NCI-H510A treated with DMSO at 0.1 percent for 48 hours (cell line): ENCODE measurements around the gene CHL1.

Source experiments
- DNase-seq: peaks from one replicate; lab custom pipeline; 2025; lab: John Stamatoyannopoulos, UW

Gene CHL1, protein sequence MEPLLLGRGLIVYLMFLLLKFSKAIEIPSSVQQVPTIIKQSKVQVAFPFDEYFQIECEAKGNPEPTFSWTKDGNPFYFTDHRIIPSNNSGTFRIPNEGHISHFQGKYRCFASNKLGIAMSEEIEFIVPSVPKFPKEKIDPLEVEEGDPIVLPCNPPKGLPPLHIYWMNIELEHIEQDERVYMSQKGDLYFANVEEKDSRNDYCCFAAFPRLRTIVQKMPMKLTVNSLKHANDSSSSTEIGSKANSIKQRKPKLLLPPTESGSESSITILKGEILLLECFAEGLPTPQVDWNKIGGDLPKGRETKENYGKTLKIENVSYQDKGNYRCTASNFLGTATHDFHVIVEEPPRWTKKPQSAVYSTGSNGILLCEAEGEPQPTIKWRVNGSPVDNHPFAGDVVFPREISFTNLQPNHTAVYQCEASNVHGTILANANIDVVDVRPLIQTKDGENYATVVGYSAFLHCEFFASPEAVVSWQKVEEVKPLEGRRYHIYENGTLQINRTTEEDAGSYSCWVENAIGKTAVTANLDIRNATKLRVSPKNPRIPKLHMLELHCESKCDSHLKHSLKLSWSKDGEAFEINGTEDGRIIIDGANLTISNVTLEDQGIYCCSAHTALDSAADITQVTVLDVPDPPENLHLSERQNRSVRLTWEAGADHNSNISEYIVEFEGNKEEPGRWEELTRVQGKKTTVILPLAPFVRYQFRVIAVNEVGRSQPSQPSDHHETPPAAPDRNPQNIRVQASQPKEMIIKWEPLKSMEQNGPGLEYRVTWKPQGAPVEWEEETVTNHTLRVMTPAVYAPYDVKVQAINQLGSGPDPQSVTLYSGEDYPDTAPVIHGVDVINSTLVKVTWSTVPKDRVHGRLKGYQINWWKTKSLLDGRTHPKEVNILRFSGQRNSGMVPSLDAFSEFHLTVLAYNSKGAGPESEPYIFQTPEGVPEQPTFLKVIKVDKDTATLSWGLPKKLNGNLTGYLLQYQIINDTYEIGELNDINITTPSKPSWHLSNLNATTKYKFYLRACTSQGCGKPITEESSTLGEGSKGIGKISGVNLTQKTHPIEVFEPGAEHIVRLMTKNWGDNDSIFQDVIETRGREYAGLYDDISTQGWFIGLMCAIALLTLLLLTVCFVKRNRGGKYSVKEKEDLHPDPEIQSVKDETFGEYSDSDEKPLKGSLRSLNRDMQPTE (N-terminal part only)

DNA sequence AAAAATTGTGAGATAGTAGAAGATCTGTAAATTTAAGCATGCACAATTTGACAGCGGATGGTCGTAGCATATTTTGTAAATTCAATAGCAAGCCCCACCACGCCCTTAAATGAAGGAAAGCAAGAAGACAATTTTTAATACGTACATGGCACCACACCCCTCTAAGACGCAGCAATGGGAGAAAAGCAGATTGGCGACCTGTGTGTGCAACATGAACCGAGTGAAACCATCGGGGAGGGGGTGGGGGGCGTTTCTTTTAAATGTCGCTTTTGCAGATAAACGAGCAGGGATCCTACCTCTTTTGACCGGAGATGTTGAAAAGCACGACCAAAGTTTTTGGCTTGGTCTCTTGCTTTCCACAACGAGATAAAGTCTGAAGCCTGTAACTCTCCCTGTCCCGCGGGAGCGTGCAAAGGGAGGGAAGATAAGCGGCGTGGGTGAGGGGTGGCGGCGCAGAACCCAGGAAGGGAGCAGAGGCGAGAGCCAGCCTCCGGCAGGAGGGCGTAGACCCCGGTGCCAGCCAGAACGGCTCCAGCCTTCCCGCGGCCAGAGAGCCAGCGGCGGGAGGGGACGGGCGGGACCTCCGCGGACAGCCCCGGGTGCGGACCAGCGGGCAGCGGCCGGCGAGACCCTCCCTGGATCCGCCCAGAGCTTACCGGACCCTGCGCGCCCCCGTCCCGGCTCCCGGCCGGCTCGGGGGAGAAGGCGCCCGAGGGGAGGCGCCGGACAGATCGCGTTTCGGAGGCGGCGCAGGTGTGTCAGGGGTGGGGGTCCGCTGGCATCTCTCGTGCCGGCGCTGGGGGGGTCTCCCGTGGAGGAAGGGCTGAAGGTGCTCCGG lies at the start of gene CHL1:
CHL1 (plus strand) TSS at position 453 of the 838 bp plus-strand sequence. CDS start 123,014 bp downstream, outside the sequence.
- no peak for DNase-seq

DNA sequence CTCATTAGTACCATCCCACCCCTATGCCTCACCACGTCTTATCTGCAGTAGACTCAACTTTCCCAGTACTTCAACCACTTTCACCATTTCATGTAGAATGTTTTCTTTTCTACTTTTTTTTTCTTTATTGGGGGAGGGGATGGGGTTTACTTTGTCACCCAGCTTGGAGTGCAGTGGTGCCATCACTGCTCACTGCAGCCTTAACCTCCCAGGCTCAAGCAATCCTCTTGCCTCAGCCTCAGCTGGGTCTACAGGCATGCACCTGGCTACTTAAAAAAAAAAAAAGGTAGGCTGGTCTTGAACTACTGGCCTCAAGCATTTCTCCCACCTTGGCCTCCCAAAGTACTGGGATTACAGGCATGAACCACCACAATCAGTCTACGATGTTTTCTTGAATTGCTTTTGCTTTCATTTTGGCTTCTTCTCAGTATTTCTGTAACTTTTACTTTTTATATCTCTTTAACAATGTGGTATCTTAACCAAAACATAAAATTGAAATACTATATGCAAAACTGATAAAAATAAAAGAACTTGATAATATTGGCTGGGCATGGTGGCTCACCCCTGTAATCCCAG lies 44.9 kb upstream of the CHL1 start:
- no peak for DNase-seq

DNA sequence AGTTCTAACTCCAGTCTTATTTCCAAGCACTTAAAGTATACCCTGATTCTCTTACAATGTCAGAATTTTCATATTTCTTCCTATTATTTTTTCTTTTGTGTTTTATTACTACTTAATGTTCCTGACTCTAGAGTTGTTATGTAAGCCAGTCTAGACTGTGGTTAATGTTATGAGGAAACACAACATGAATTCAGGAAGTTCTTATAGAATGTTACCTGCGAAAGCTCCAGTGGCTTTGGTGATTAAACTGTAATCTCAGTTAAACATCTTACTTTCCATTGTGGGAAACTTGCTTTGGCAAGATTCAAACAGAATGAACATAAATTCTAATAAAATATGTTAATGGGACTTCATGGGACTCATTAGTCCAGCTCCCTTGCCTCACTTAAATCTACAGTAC lies 36.6 kb upstream of the CHL1 start:
- DNase-seq: no peak

DNA sequence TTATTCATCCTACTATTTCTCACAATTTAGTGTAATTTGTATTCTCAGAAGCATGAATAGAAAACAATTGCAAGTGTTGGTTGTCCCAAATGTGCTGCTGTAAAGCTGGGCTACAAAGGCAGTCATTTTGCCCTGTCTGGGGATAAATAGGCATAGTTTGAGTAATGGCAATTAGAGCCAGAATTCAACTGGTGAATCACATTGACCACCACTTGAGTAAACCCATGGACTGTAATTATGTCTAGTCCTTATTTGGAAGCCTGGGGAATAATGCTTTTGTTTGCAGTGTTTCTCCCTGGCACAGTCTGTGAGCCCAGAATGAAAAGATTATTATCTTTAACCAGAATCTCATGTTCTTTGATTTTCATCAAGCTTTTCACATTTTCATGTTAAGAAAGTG lies 30.5 kb upstream of the CHL1 start:
- DNase-seq: no peak

DNA sequence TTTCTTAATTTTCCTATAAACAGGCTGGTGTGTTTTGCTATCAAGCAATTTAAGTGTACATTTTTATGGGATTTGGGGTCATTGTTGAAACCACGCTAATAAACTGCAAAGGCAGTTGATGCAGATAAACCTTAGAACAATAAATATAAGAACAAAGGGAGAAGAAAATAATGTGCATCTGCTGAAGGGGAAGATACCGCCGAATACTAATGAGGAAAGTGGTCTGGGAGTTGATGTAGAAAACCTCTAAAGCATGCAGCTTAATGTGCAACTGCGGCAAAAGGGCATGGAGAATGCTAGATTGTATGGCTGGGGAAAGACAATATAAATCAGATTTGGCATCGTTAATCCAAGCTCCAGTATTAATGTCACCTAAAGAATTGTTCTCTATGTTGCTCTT lies 29.8 kb upstream of the CHL1 start:
- DNase-seq: no peak

DNA sequence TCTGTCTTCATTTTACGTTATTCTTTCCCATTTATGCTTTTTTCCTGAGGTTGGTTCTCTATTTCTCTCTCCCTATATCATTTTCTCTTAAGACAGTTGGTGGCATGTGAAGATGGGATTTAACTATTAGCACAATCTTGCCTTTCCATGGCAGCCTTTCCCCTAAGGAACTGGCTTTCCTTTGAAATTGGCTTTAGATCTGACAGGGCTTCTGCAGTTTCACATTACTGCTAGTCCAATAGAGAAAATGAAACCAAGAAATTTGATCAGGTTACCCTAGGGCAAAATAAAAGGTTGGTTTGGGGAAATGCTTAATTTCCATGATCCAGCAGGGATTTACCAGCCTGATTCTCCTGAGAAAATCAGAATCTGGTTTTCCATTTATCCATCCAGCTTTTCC lies 22.7 kb upstream of the CHL1 start:
- DNase-seq: no peak

DNA sequence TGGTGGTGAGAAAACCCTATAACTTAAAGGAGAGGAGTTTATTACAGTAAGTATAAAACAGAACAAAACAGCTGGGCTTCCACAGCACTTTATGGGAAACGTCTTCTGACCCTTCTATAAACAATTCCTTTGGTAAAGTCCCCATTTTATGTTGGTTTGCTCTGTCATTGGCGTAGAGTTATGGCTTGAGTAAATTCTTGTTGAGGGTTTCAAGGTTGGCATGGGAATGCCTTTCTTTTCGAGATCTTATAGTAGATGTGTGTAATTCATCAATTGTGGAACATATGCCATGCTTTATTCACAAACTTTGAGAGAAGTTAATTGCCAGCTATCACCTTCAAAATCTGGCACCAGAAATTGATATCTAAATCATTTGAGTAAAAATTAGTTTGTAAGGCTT lies 11.6 kb upstream of the CHL1 start:
- no peak for DNase-seq

DNA sequence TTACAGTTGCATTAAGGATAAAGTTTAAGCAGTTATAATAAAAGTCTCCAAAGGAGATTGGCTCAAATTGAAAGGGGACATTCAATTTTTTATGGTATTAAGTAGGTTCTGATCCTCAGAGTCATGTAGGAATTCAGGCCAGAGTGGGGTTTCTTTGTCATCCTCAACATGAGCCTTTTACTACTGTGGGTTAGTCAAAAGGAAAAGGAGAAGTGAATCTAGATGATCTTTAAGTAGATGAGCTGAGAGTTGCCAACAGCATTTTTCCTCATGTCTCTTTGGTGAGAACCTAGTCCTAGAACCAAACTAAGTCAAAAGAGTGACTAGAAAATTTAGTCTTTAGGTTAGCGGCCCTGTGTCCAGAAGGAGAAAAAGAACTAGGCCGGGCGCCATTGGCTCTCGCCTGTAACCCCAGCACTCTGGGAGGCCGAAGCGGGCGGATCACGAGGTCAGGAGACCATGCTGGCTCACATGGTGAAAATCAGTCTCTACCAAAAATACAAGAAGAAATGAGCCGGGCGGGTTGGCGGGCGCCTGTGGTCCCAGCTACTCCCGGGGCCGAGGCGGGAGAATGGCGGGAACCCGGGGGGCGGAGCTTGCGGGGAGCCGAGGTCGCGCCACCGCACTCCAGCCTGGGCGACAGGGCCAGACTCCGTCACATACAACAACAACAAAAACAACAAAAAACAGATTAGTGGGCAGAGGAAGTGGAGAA lies 4.2 kb upstream of the CHL1 start:
- no peak for DNase-seq

DNA sequence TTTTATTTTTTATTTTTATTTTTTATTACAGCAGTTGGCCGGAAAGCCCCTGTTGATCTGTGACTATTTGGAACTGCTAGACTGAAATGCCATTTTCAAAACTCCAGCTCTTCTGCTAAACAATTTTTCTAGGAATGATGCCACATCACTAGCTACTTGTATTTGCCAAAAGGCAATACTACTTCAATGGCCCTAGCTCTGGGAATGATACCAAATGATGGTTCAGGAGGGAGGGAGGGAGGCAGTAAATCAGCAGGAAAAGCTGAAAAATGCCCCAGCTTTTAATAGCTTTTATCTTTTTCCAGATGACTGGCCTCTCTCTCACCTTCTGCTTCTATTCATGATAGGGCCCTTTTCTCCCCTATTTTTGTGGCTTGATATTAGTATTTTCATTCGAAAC lies 2.6 kb upstream of the CHL1 start:
- no peak for DNase-seq

DNA sequence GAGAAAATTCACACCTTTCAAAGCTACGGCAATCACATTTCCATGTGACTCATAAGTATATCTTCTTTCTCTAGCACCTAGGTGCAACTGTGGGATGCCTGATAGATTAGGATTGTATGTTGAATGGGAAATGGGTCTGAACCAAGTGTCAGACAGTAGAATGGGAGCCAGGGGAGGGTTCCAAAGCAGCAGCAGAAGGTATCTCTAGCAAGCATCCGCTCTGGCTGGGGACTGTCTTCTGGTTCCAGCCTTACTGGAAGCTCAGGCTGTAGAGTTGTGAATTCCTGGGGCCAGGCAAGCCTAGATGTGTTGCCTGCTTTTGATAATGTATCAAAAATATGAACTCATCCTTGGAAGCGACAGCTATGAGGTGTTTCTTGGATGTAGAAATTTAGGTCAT lies 2.1 kb upstream of the CHL1 start:
- no peak for DNase-seq

DNA sequence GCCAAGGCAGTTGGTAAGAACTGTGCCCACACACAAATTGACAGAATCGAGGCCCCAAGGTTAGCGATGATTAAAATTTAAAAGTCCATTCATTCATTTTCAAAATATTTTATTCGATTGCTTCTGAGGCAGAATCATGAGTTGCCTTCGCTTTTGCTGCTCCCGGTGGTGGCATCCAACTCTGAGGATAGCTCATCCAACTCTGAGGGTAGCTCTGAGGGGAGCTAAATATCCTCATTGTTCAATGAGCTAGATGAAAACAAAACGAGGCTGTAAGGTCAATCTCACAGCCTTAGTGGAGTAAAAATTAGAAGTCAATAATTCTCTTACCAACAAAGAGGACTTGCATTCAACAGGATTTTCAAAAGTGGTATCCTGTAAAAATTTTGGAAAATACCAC lies 897 bp upstream of the CHL1 start:
- DNase-seq: no peak

DNA sequence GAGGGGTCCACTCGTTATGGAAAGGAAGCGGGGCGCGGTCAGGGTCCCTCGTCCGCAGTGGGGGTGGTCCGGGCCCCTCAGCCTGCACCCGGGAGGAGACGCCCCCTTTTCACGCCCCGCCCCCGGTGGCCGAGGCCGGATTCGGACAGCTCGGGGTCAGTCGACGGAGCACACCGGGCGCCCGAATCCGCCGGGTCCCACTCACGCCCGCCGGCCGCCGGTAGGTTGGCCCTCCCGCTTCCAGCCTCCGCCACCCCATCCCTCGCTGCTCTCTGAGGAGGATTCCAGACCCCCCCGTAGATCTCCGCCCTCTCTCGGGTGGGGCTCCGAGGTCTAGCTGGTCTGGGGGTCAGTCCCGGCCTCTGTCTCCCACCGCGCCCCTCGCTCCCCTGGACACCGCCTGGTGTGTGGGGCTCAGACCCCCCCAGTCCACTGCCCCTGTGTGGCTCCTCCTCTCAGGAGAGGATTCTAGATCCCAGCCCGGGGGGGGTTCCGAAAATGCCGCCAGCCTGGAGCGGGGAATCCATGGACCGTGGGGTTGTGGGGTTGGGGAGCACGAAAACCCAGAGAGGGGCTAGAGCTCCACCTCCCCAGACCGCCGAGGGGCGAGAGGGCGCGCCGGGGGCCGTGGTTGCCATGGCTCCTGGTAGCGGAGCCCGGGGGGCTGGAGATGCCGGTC lies 725 bp downstream of the CHL1 start:
- no peak for DNase-seq

DNA sequence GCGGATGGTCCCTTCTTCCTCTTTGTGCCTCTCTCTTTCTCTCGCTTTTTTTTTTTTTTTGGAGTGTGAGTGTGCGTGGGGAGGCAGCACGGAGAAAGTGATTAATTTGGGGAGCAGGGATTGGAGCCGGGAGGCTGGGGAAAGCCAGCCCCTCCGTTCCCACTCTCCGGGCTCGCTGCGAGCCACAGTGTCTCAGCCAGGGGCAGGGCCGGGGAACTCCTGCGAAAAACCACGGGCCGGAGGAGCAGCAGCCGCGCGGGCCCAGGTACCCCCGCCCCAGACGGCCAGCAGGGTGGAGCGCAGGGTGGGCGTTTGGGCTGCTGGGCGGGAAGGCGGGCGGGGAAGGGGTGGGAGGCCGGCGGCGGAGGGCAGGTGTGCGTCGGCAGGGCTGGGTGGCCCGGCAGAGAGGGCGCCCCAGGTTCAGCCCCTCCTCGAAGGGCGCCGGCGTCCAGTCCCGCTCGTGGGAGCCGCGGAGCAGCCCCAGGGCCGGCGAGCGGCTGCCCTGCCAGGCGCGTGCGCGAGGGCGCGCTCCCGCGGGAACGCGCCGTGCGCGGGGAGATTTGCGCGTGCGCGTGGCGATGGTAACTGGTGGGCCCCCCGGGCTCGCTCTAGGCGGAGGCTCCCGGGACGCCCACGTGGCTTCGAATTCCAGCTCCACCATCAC lies 1.4 kb downstream of the CHL1 start:
- DNase-seq: no peak

DNA sequence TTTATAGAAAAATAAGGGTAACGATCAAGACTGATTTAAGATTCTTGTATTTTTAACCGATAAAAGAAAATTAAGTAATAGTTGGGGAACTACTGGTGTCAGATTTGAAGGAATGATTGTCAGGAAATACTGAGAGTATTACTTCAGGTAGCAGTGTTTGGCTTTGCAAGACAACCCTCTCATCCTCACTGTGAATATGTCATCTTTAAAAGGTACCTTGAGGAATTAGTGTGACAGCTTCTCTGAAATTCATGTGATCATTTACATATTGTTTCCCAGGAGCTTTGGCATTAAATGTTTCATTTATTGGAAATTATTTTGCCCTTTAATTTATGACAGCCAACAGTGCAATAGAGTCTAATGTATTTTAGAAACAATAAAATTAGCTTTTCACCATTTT lies 3.3 kb downstream of the CHL1 start:
- no peak for DNase-seq

DNA sequence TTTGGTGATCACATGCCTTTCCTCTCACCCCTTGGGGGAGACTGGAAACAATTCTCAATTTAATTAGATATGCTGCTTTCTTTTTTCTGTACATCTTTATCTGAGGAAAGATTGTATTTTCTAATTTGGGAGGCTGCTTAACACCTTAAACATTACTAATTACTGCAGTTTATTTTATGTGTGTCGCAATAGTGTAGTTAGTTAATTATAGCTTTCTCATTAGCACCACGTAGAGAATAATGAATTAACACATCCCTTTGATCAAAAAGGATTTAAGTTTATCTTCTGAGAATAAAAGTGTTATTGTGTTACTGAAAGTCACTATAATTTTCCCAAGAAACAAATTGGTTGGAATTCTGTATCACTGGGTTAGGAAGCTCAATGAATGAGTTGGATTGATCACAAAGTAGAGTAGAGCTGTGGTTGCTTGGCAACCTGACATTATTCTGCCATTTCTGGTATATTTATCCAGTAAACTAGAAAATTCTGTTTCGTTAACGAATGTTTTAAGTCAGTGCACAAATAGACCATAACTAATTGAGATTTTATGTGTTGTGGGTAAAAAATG lies 4.3 kb downstream of the CHL1 start:
- DNase-seq: no peak

DNA sequence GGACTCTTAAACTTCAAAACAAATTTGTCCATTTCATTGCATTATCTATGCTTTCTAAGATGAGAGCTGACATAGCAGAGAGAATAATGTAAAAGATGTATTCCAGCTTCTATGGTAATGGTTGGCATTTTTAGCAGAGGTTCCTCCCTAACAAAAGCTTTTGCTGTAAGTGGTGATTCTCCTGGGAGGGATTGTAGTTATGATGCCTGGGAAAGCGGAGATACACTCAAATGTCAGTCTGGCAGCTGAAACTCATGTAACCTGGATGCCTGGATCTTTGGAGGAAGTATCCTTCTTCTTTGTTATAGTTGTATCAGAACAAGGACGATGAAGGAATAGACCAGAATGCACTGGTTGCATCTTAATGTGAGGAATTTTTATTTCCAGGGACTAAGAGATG lies 7.5 kb downstream of the CHL1 start:
- no peak for DNase-seq

DNA sequence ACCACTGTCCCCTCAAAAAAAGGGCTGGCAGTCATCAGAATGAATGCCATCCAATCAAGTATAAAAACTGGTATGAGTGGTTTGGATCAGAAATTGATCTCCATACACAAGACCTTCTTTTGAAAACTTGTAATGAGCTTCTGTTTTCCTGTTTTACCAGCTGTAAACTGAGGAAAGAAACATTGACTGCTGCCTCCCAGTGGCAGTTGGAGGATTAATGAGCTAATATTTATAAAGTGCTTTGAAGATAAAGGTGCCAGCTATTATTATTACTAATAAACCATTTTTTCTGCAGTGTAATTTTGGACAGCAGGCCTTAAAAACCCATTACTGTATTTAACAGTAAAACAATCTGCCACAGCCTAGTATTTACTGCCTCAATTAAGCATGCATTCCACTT lies 11.4 kb downstream of the CHL1 start:
- DNase-seq: no peak

DNA sequence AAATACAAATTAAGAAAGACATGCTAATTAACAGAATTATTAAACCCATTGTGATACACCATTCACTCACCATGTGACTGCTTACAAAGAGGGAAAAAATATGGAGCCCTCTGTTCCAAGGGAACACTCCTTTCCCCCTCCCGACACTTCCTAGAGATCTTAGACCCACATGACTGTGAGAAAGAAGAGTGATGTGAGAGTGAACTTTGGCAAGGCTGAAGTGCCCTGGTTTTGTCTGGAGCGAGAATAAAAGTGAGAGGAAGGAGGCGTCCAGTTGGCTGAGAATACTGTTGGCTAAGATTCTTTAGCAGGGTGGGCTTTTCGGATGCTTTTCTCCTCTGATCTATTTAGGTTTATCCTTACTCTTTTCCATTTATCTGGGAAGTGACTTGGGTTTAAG lies 14.1 kb downstream of the CHL1 start:
- no peak for DNase-seq

DNA sequence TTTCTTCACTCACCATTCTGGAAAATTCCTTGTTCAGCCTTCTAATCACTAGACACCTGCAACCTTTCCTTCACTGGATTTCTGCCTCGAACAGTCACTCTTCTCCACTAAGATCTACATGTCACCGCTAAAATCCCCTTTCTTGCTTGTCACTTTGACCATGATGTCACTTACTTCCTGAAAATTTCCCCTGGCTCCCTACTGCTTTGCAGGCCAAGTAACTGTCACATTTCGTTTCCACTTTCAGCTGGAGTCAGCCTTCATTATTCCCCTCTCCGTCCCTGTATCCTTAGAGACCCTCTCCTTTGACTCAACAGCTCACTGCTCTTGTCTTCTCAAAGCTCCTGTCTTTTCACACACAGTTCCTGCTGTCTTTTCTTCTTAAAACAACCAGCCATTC lies 15.9 kb downstream of the CHL1 start:
- no peak for DNase-seq
